Retinal pigment epithelial cell (primary cell): ENCODE results near the gene GPER1.
"Not testable (repeated sequence)": the region's sequence is repeated elsewhere in the genome, so short reads cannot be mapped to it uniquely, and the experiment has no call there.

ENCODE experiments used
- DNase-seq: peaks from one replicate; pipeline ENCODE4 v3.0.0-alpha.2; 2010; ENCODE audit warnings: low read depth
- H3K4me3 ChIP-seq: 2 replicates; pipeline ENCODE4 v1.5.1; 2011; ENCODE audit warnings: mild to moderate bottlenecking, low read length, control low read depth, moderate library complexity
- TF ChIP-seq, protein P1 (sequence below): conservative IDR thresholded peaks from 2 replicates; pipeline ENCODE4 v1.5.1; 2011; ENCODE audit warnings: low read depth, low read length, control low read depth, inconsistent platforms

Gene GPER1

DNA sequence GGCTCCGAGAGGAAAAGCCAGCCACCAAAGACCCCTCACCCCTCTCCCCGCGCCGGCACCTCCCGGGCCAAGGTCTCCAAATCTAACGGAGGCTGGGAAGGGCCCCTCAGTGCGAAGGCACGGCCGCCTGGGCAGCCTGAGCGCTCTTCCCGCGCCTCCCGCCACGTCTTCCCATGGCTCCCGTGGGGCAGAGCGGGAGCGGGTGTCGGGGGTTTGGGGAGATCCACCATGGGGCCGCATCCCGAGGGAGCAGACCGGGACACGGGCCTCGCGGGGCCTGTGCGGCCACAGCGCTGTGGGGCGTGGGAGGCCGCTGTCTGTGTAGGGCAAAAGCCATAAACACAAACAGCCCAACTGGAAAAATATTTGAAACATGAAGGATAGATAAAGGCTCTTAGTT lies 22.4 kb downstream of the GPER1 start:
- no peak overlapping the region for H3K4me3 ChIP-seq
- TF ChIP-seq, protein P1, sequence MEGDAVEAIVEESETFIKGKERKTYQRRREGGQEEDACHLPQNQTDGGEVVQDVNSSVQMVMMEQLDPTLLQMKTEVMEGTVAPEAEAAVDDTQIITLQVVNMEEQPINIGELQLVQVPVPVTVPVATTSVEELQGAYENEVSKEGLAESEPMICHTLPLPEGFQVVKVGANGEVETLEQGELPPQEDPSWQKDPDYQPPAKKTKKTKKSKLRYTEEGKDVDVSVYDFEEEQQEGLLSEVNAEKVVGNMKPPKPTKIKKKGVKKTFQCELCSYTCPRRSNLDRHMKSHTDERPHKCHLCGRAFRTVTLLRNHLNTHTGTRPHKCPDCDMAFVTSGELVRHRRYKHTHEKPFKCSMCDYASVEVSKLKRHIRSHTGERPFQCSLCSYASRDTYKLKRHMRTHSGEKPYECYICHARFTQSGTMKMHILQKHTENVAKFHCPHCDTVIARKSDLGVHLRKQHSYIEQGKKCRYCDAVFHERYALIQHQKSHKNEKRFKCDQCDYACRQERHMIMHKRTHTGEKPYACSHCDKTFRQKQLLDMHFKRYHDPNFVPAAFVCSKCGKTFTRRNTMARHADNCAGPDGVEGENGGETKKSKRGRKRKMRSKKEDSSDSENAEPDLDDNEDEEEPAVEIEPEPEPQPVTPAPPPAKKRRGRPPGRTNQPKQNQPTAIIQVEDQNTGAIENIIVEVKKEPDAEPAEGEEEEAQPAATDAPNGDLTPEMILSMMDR, result no peak

DNA sequence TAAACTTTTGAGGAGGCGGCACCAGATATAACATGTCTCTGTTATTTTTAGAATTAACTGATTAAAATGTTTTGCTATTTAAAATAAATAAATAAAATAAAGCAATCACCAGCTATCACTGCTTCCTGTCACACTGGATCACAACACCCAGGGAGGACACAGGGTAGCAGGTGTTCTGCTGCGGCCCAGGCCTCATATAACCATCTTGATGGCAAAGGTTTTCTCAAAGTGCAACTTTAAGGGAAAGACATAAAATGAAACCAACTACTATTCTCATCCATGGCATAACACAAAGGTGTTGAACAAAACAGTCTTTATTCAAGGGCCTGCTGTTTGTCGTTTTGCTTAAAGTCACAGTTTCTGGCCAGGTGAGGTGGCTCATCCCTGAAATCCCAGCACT lies 23.2 kb downstream of the GPER1 start:
- TF ChIP-seq, protein P1, result no peak
- H3K4me3 ChIP-seq, result no peak overlapping the region
- DNase-seq, result no peak

More for the DNA sequence above, 22.4 kb downstream of the GPER1 start:
- no peak for DNase-seq

DNA sequence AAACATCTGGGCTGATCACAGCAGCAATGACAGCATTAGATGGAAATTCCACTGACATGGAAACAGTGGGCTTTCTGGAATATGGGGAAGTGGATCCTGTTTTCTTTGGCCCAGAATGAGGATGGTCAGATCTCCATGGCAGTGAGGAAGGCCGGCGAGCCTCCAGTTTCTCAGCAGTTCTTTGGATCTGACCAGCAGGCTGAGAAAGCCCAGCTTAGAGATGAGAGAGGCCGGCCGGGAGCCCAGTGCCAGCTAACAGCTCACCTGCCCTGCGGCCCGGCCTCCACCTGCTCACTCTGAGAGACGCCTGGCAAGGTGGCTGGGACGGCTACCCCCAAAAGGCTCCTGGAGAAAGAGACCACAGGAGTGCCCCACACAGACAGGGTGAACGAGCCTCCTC lies 24.2 kb downstream of the GPER1 start:
- no peak overlapping the region for H3K4me3 ChIP-seq
- TF ChIP-seq, protein P1, result no peak
- no peak for DNase-seq

DNA sequence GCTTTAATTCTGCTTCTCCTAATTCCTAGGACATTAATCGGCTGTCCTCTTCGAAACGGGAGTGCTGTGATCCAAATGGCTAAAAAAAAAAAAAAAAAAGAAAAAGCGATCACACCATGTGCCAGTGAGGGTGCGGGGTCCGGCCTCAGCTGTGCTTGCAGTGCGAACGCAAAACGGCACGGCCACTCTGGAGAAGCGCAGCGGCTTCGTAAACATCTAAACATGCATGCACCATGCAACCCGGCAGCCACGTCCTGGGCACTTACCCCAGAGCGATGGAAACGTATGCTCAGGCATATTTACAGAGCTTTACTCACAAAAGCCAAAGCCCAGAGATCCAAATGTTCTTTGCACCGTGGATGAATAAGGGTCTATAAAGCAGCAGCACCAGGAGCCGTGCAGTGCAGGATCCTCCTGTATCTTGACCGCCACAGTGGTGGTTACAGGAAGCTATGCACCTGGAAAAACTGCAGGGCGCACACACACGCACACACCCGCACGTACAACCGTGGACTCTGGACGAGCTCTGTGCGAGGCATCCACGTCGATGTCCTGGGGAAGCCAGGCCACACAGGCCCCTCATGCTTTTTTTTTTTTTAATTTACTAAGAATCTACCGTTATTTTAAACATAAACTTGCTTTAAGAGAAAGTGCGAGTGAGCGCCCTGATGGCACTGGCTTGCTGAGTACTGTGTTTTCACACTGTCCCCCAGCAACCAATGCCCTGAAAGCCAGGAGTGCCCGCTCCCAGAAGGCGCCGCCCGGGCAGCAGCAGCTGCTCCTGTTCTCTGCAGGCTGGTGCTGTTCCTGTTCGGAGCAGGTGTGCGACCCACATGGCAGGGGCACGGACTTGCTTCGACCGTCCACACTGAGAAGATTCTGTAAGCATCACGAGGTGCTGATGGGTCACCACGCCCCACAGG lies 25.0 kb downstream of the GPER1 start:
- no peak for DNase-seq
- TF ChIP-seq, protein P1, result no peak
- no peak overlapping the region for H3K4me3 ChIP-seq

DNA sequence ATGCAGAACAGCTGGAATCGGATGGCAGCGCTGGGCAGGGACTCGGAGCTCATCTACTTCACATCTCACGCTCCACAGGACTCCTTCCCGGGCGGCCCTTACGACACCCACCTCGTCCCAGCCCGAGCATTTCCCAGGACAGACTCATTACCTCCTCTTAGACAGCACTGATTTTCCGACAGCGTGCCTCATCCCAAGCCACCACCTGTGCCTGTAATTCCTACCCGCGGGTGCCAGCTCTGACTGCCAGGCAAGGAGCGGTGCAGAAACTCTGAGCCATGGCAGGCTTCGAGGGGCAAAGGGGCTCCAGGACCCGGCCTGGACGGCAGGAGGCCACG lies 25.6 kb downstream of the GPER1 start:
- H3K4me3 ChIP-seq, result no peak overlapping the region
- TF ChIP-seq, protein P1, result no peak
- no peak for DNase-seq

DNA sequence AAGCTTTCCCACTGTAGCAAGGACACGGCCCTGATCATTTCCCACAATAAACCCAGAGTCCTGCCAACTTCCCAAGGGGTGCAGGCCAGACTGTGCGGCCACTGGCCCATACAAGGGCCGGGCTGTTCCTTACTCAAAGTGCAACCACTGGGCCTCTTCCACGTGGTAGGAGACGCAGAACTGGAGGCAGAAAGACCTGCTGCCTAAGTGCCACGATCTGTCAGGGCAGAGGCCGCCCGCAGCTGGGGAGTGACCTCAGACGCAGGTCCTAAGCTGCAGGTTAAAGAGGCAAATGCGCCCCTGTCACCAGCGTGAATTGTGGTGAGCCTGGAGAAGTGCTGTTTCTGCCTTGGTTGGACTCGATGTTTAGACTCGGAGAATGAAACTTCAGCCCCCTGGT lies 26.2 kb downstream of the GPER1 start:
- no peak overlapping the region for H3K4me3 ChIP-seq
- TF ChIP-seq, protein P1, result no peak
- DNase-seq, result no peak

DNA sequence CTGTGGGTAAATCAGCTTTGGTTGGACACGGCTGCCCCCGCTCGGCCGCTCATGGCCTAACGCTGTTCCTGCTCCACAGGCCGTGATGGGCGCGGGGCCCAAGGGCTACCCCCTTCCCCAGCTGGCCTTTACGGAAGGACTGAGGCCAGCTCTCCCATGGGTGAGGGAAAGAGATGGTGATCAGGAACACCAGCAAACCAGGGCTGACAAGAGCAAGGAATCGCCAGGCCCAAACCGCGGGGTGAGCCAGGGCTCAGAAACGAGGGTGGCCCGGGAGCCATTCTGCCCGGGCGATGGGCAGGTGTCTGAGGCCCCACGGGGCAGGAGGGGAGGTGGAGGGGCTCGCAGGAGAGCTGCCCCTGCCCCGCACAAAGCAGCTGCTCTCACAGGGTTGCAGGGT lies 26.6 kb downstream of the GPER1 start:
- TF ChIP-seq, protein P1, result no peak
- no peak overlapping the region for H3K4me3 ChIP-seq
- DNase-seq, result no peak

DNA sequence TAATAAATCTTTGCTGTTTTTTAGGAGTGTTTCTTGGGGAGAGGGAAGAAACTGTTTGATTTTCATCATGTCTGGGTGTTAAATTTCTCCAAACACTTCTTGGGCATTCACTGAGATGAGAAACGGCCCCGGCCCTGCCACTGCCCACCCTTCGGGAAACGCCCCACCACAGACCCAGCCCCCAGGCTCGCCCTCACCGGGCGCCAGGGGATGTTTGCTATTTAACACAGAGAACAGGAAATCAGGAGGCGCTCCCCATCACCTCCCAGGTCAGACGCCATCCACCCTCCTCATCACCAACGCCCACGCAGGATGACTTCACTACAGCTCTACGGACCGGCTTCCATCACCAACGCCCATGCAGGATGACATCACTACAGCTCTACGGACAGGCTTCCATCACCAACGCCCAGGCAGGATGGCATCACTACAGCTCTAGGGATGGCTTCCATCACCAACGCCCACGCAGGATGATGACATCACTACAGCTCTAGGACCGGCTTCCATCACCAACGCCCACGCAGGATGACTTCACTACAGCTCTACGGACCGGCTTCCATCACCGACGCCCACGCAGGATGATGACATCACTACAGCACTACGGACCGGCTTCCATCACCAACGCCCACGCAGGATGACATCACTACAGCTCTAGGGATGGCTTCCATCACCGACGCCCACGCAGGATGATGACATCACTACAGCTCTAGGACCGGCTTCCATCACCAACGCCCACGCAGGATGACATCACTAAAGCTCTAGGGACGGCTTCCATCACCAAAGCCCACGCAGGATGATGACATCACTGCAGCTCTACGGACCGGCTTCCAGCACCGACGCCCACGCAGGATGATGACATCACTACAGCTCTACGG lies 27.5 kb downstream of the GPER1 start:
- not testable (repeated sequence) for H3K4me3 ChIP-seq, DNase-seq

DNA sequence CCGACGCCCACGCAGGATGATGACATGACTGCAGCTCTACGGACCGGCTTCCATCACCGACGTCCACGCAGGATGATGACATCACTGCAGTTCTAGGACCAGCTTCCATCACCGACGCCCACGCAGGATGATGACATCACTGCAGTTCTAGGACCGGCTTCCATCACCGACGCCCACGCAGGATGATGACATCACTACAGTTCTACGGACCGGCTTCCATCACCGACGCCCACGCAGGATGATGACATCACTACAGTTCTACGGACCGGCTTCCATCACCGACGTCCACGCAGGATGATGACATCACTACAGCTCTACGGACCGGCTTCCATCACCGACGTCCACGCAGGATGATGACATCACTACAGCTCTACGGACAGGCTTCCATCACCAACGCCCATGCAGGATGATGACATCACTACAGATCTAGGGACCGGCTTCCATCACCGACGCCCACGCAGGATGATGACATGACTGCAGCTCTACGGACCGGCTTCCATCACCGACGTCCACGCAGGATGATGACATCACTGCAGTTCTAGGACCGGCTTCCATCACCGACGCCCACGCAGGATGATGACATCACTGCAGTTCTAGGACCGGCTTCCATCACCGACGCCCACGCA lies 28.6 kb downstream of the GPER1 start:
- not testable (repeated sequence) for H3K4me3 ChIP-seq, DNase-seq
